SU-DHL-6 (cell line): ENCODE results near the gene BMP10.

Source experiments
- EZH2phosphoT487 ChIP-seq: fragments of 200-600 bp; sonication (generic), shearing (Covaris generic); conservative IDR thresholded peaks from 2 replicates; pipeline ENCODE4 v1.6.1; 2018; ENCODE audit warnings: mild to moderate bottlenecking, antibody characterized with exemption, low read length, moderate library complexity, mixed read lengths
- TF ChIP-seq, protein P1 (sequence below): fragments of 200-600 bp; sonication (generic); IDR thresholded peaks from one replicate; pipeline ENCODE4 v1.5.1; 2017; ENCODE audit warnings: antibody characterized with exemption, mild to moderate bottlenecking, low read length, moderate library complexity; ENCODE audit not compliant: insufficient read depth, poor library complexity, severe bottlenecking

DNA sequence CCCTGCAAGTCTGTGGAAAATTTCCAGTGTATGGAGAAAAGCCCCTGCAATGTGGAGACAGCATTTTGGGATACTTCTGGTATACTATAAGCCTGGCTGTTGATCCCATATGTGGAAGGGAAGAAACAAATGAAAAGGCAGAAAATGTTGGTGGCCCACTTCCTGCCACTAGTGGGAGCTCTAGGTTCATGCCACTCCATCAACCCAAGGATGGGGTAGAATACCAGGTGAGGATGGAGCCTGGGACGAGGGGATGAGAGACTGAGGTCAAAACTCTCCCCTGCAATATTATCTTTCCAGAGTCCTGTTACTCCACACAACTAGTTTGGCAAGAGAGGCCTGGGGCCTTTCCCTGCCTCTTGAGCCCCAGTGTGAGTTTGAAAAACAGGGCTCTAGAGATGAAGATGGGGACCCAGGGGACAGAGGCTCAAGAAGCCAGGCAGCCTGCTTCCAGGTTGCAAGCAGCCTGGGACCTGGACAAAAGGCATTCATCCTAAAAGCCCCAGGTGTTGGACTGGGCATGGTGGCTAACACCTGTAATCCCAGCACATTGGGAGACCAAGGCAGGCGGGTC lies 31.9 kb downstream of the BMP10 start:
- TF ChIP-seq, protein P1, sequence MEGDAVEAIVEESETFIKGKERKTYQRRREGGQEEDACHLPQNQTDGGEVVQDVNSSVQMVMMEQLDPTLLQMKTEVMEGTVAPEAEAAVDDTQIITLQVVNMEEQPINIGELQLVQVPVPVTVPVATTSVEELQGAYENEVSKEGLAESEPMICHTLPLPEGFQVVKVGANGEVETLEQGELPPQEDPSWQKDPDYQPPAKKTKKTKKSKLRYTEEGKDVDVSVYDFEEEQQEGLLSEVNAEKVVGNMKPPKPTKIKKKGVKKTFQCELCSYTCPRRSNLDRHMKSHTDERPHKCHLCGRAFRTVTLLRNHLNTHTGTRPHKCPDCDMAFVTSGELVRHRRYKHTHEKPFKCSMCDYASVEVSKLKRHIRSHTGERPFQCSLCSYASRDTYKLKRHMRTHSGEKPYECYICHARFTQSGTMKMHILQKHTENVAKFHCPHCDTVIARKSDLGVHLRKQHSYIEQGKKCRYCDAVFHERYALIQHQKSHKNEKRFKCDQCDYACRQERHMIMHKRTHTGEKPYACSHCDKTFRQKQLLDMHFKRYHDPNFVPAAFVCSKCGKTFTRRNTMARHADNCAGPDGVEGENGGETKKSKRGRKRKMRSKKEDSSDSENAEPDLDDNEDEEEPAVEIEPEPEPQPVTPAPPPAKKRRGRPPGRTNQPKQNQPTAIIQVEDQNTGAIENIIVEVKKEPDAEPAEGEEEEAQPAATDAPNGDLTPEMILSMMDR = peak; percentile 47
- TF ChIP-seq EZH2phosphoT487 = no peak
